ENCODE results near the gene NOTCH1.

Gene NOTCH1

GRCh38 chr9:136508729-136509500 lies 36.9 kb downstream of the NOTCH1 start:
- no peak overlapping the region for H3K27ac ChIP-seq (ENCODE audit: low read depth, low read length)
- no peak overlapping the region for H3K9ac ChIP-seq (ENCODE audit: low read length)
- peaks cover 60% of the 10 kb centered on the region for H3K36me3 ChIP-seq (ENCODE audit: control insufficient read depth, insufficient read depth, low read length)
- no peaks in the 10 kb centered on the region for H3K4me1 ChIP-seq (ENCODE audit: control insufficient read depth, insufficient read depth, low read length)
- H3K27me3 ChIP-seq (ENCODE audit: control insufficient read depth, insufficient read depth, low read length) = no peaks in the 10 kb centered on the region
- no peak overlapping the region for H3K4me3 ChIP-seq (ENCODE audit: low read length)

- Histone ChIP-seq H3K36me3 (ENCODE audit: control insufficient read depth, insufficient read depth, low read length) (peaks cover 62% of the 10 kb centered on the region), H3K9ac (ENCODE audit: low read length) (no peak overlapping the region), H3K27me3 (ENCODE audit: control insufficient read depth, insufficient read depth, low read length) (no peaks in the 10 kb centered on the region), H3K4me3 (ENCODE audit: low read length) (no peak overlapping the region), H3K4me1 (ENCODE audit: control insufficient read depth, insufficient read depth, low read length) (no peaks in the 10 kb centered on the region), H3K27ac (ENCODE audit: low read depth, low read length) (no peak overlapping the region)
Observed at GRCh38 chr9:136507992-136508375, 37.9 kb downstream of the NOTCH1 start.

GRCh38 chr9:136507221-136507991 lies 38.4 kb downstream of the NOTCH1 start:
- H3K4me1 ChIP-seq (ENCODE audit: control insufficient read depth, insufficient read depth, low read length) = no peaks in the 10 kb centered on the region
- peaks cover 65% of the 10 kb centered on the region for H3K36me3 ChIP-seq (ENCODE audit: control insufficient read depth, insufficient read depth, low read length)
- H3K4me3 ChIP-seq (ENCODE audit: low read length) = no peak overlapping the region
- H3K27ac ChIP-seq (ENCODE audit: low read depth, low read length) = no peak overlapping the region
- H3K9ac ChIP-seq (ENCODE audit: low read length) = no peak overlapping the region
- H3K27me3 ChIP-seq (ENCODE audit: control insufficient read depth, insufficient read depth, low read length) = no peaks in the 10 kb centered on the region

- no peaks in the 10 kb centered on the region for H3K4me1 ChIP-seq (ENCODE audit: control insufficient read depth, insufficient read depth, low read length)
- H3K36me3 ChIP-seq (ENCODE audit: control insufficient read depth, insufficient read depth, low read length) = peaks cover 68% of the 10 kb centered on the region
- H3K4me3 ChIP-seq (ENCODE audit: low read length) = no peak overlapping the region
- no peak overlapping the region for H3K9ac ChIP-seq (ENCODE audit: low read length)
- H3K27me3 ChIP-seq (ENCODE audit: control insufficient read depth, insufficient read depth, low read length) = no peaks in the 10 kb centered on the region
- no peak overlapping the region for H3K27ac ChIP-seq (ENCODE audit: low read depth, low read length)
Observed at GRCh38 chr9:136506425-136506824, 39.4 kb downstream of the NOTCH1 start.

GRCh38 chr9:136505406-136506403 lies 40.1 kb downstream of the NOTCH1 start:
- H3K36me3 ChIP-seq (ENCODE audit: control insufficient read depth, insufficient read depth, low read length) = peaks cover 62% of the 10 kb centered on the region
- H3K27ac ChIP-seq (ENCODE audit: low read depth, low read length) = no peak overlapping the region
- H3K4me3 ChIP-seq (ENCODE audit: low read length) = no peak overlapping the region
- no peaks in the 10 kb centered on the region for H3K27me3 ChIP-seq (ENCODE audit: control insufficient read depth, insufficient read depth, low read length)
- no peaks in the 10 kb centered on the region for H3K4me1 ChIP-seq (ENCODE audit: control insufficient read depth, insufficient read depth, low read length)
- no peak overlapping the region for H3K9ac ChIP-seq (ENCODE audit: low read length)

- Histone ChIP-seq H3K36me3 (ENCODE audit: control insufficient read depth, insufficient read depth, low read length) (peaks cover 65% of the 10 kb centered on the region), H3K27me3 (ENCODE audit: control insufficient read depth, insufficient read depth, low read length) (no peaks in the 10 kb centered on the region), H3K4me1 (ENCODE audit: control insufficient read depth, insufficient read depth, low read length) (no peaks in the 10 kb centered on the region), H3K27ac (ENCODE audit: low read depth, low read length) (no peak overlapping the region), H3K4me3 (ENCODE audit: low read length) (no peak overlapping the region), H3K9ac (ENCODE audit: low read length) (no peak overlapping the region)
Observed at GRCh38 chr9:136504512-136505348, 41.1 kb downstream of the NOTCH1 start.

- peaks cover 62% of the 10 kb centered on the region for H3K36me3 ChIP-seq (ENCODE audit: control insufficient read depth, insufficient read depth, low read length)
- H3K9ac ChIP-seq (ENCODE audit: low read length) = no peak overlapping the region
- H3K4me1 ChIP-seq (ENCODE audit: control insufficient read depth, insufficient read depth, low read length) = no peaks in the 10 kb centered on the region
- H3K4me3 ChIP-seq (ENCODE audit: low read length) = no peak overlapping the region
- H3K27me3 ChIP-seq (ENCODE audit: control insufficient read depth, insufficient read depth, low read length) = no peaks in the 10 kb centered on the region
- H3K27ac ChIP-seq (ENCODE audit: low read depth, low read length) = no peak overlapping the region
Observed at GRCh38 chr9:136502940-136503550, 42.8 kb downstream of the NOTCH1 start.

GRCh38 chr9:136502196-136502595 lies 43.7 kb downstream of the NOTCH1 start:
- Histone ChIP-seq H3K4me1 (ENCODE audit: control insufficient read depth, insufficient read depth, low read length) (no peaks in the 10 kb centered on the region), H3K4me3 (ENCODE audit: low read length) (no peak overlapping the region), H3K36me3 (ENCODE audit: control insufficient read depth, insufficient read depth, low read length) (peaks cover 55% of the 10 kb centered on the region), H3K9ac (ENCODE audit: low read length) (no peak overlapping the region), H3K27ac (ENCODE audit: low read depth, low read length) (no peak overlapping the region), H3K27me3 (ENCODE audit: control insufficient read depth, insufficient read depth, low read length) (no peaks in the 10 kb centered on the region)

- Histone ChIP-seq H3K27me3 (ENCODE audit: control insufficient read depth, insufficient read depth, low read length) (no peaks in the 10 kb centered on the region), H3K27ac (ENCODE audit: low read depth, low read length) (no peak overlapping the region), H3K4me3 (ENCODE audit: low read length) (no peak overlapping the region), H3K4me1 (ENCODE audit: control insufficient read depth, insufficient read depth, low read length) (no peaks in the 10 kb centered on the region), H3K36me3 (ENCODE audit: control insufficient read depth, insufficient read depth, low read length) (peaks cover 56% of the 10 kb centered on the region), H3K9ac (ENCODE audit: low read length) (no peak overlapping the region)
Observed at GRCh38 chr9:136501686-136502085, 44.2 kb downstream of the NOTCH1 start.

- no peak overlapping the region for H3K27ac ChIP-seq (ENCODE audit: low read depth, low read length)
- H3K36me3 ChIP-seq (ENCODE audit: control insufficient read depth, insufficient read depth, low read length) = peaks cover 52% of the 10 kb centered on the region
- H3K9ac ChIP-seq (ENCODE audit: low read length) = no peak overlapping the region
- H3K4me3 ChIP-seq (ENCODE audit: low read length) = no peak overlapping the region
- H3K4me1 ChIP-seq (ENCODE audit: control insufficient read depth, insufficient read depth, low read length) = no peaks in the 10 kb centered on the region
- no peaks in the 10 kb centered on the region for H3K27me3 ChIP-seq (ENCODE audit: control insufficient read depth, insufficient read depth, low read length)
Observed at GRCh38 chr9:136499935-136500910, 45.6 kb downstream of the NOTCH1 start.
